ENCODE results near the gene BCL11A. TPM values are rescaled to one million over a fixed set of nuclear protein-coding genes. Genes with fewer than 3 reads are reported as not detected.

Gene BCL11A
- total RNA-seq, 2 experiments from 2014 or later = 2.3 to 3.3 TPM

DNA sequence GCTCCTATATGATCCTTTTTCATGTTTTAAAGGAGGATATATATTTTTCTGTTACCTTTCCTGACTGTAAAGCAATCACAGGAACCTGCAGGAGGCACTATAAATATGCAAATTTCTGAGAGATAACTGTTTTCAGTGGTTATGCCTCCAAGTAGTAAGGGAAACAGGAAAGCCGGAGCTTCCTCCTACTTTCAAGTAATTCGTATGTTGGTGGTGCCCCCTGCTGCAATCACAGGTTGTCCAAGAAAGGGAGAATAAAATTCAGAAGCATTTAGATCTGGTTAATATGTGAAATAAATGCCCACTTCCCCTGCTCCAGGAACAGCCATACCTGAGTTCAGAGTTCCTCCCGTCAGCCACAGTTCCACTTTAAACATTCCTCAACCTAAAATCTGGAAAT is 12.0 kb upstream of the BCL11A start:
- intact Hi-C loops (cut with DNase I, micrococcal nuclease) = no loop called here
- Histone ChIP-seq H3K4me3 (ENCODE audit: low read length) (no peak overlapping the region), H3K9me3 (ENCODE audit: control insufficient read depth in 1 of 2, insufficient read depth in 1 of 2, low read length in 2 of 2) (no peaks in the 10 kb centered on the region), H3K4me1 (ENCODE audit: insufficient read depth, low read length) (peaks cover 15% of the 10 kb centered on the region), H3K27me3 (ENCODE audit: control insufficient read depth in 1 of 2, insufficient read depth in 2 of 2, low read length in 2 of 2) (peaks cover 34 to 67% of the 10 kb centered on the region in 2 experiments), H3K27ac (ENCODE audit: low read depth in 1 of 2, low read length in 2 of 2) (no peak overlapping the region), H3K36me3 (ENCODE audit: insufficient read depth, low read length) (no peaks in the 10 kb centered on the region)
- TF ChIP-seq, protein P1, sequence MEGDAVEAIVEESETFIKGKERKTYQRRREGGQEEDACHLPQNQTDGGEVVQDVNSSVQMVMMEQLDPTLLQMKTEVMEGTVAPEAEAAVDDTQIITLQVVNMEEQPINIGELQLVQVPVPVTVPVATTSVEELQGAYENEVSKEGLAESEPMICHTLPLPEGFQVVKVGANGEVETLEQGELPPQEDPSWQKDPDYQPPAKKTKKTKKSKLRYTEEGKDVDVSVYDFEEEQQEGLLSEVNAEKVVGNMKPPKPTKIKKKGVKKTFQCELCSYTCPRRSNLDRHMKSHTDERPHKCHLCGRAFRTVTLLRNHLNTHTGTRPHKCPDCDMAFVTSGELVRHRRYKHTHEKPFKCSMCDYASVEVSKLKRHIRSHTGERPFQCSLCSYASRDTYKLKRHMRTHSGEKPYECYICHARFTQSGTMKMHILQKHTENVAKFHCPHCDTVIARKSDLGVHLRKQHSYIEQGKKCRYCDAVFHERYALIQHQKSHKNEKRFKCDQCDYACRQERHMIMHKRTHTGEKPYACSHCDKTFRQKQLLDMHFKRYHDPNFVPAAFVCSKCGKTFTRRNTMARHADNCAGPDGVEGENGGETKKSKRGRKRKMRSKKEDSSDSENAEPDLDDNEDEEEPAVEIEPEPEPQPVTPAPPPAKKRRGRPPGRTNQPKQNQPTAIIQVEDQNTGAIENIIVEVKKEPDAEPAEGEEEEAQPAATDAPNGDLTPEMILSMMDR (IDR thresholded peaks at IDR 0.05) = peak; percentile 25
- DNase-seq = peak in 3 of 14 experiments; percentile 13 to 32 (median 22)
- H3K4me1 Mint-ChIP-seq (ENCODE audit: low read depth) = no peaks in the 10 kb centered on the region
- peak; percentile 37 for ATAC-seq (ENCODE audit: poor library complexity)
- no peaks in the 10 kb centered on the region for H3K36me3 Mint-ChIP-seq (ENCODE audit: low read depth)
- H3K4me3 Mint-ChIP-seq = no peak overlapping the region
- H3K27ac Mint-ChIP-seq = no peak overlapping the region
- H3K9me3 Mint-ChIP-seq = no peaks in the 10 kb centered on the region
- CTCF ChIA-PET = no interaction called here
- POLR2A ChIA-PET = no interaction called here
- peaks cover 38% of the 10 kb centered on the region for H3K27me3 Mint-ChIP-seq

DNA sequence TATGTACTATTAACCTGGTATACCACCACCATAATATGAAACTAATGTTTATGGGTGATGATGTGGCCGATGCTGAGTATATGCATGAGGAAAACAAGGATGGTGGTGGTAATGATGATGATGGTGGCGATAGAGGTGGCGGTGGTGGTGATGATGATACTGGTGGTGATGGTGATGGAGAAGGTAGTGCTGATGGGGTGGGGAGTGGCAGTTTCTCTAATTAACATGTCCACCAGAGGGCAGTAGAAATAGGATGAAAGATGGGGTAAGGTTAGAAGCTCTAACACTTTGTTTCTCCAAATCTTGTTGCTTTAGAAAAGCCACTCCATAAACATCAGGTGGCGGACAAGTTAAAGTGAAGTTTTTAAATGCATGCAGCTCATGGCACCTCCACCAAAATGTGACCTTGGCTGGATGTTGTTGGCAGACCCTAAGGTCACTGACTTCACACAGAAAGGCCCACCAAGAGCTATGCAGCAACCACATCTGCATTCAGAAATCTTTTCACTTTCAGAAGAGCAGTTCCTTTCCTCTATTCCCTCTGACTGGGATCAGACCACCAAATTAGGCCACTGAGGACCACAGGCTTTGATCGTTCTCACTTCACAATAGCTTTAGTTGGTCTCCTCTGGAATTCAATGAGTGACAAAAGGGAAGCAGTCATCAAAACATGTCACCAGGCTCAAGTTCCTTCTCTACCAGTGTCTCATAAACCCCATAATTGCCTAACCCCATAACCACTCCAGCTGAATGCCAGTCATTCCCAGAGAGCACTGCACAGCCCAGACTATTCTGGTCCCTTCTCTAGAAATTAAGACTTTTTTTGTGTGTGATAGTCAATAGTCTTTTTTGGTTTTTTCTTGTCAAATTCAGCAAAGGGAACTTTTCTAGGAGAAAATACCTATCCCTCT is 7.5 kb upstream of the BCL11A start:
- peak in 3 of 14 experiments; percentile 38 to 59 (median 53) for DNase-seq
- POLR2A ChIA-PET = no interaction called here

DNA sequence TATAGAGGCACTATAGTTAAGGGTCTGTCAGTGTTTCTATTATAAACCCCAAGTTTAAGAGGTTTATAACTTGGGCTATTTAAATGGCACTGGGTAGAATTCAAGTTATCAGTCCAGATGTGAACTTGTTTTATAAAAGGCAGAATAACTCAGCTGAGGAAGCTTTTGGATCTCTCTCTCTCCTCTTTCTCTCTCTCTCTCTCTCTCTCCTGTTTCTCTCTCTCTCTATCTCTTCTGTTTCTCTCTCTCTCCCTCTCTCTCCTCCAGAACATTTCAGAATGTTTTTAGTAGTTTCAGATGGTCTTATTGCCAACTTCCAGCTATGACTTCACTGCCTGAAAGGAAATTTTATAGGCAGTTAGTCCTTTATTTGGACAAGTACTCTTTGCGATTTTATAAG is 6.4 kb upstream of the BCL11A start:
- ChIA-PET POLR2A (no interaction called here), CTCF (interaction anchor here (1.4 kb wide), 1 partner anchor 22 kb away, joined by 4 read pairs; no protein-coding TSS in a partner anchor)
- TF ChIP-seq, protein P1 (IDR thresholded peaks at IDR 0.05) = no peak
- peaks cover 81% of the 10 kb centered on the region for H3K27me3 Mint-ChIP-seq
- H3K4me1 Mint-ChIP-seq (ENCODE audit: low read depth) = peaks cover 28% of the 10 kb centered on the region
- H3K4me3 Mint-ChIP-seq = no peak overlapping the region
- H3K4me3 ChIP-seq (ENCODE audit: low read length) = no peak overlapping the region
- H3K27ac ChIP-seq (ENCODE audit: low read depth in 1 of 2, low read length in 2 of 2) = no peak overlapping the region
- peaks cover 0 to 11% of the 10 kb centered on the region in 2 experiments for H3K9me3 ChIP-seq (ENCODE audit: control insufficient read depth in 1 of 2, insufficient read depth in 1 of 2, low read length in 2 of 2)
- H3K27ac Mint-ChIP-seq = no peak overlapping the region
- H3K9me3 Mint-ChIP-seq = no peaks in the 10 kb centered on the region
- ATAC-seq (ENCODE audit: poor library complexity) = no peak
- no peaks in the 10 kb centered on the region for H3K36me3 Mint-ChIP-seq (ENCODE audit: low read depth)
- peaks cover 30 to 56% of the 10 kb centered on the region in 2 experiments for H3K27me3 ChIP-seq (ENCODE audit: control insufficient read depth in 1 of 2, insufficient read depth in 2 of 2, low read length in 2 of 2)
- DNase-seq = no peak
- peaks cover 24% of the 10 kb centered on the region for H3K4me1 ChIP-seq (ENCODE audit: insufficient read depth, low read length)
- no peaks in the 10 kb centered on the region for H3K36me3 ChIP-seq (ENCODE audit: insufficient read depth, low read length)
- intact Hi-C loops (cut with DNase I, micrococcal nuclease) = loop anchor here (5.0 to 10.0 kb wide), 4 partner anchors 673 to 1535 kb away; no protein-coding TSS in a partner anchor

More for the DNA sequence above, 7.5 kb upstream of the BCL11A start:
- intact Hi-C loops (cut with DNase I, micrococcal nuclease) = loop anchor here in 1 of 2 experiments (5.0 kb wide), 1 partner anchor 1259 kb away; no protein-coding TSS in a partner anchor
- H3K4me3 ChIP-seq (ENCODE audit: low read length) = no peak overlapping the region
- peaks cover 20 to 58% of the 10 kb centered on the region in 2 experiments for H3K27me3 ChIP-seq (ENCODE audit: control insufficient read depth in 1 of 2, insufficient read depth in 2 of 2, low read length in 2 of 2)
- H3K9me3 Mint-ChIP-seq = no peaks in the 10 kb centered on the region
- H3K9me3 ChIP-seq (ENCODE audit: control insufficient read depth in 1 of 2, insufficient read depth in 1 of 2, low read length in 2 of 2) = peaks cover 0 to 7% of the 10 kb centered on the region in 2 experiments
- CTCF ChIA-PET = interaction anchor here (1.1 to 1.5 kb wide), 2 partner anchors 10 to 21 kb away, joined by 3 to 6 read pairs; no protein-coding TSS in a partner anchor
- peak; percentile 58 for ATAC-seq (ENCODE audit: poor library complexity)
- H3K4me3 Mint-ChIP-seq = no peak overlapping the region
- H3K36me3 ChIP-seq (ENCODE audit: insufficient read depth, low read length) = no peaks in the 10 kb centered on the region
- no peak overlapping the region for H3K27ac ChIP-seq (ENCODE audit: low read depth in 1 of 2, low read length in 2 of 2)
- no peak overlapping the region for H3K27ac Mint-ChIP-seq
- TF ChIP-seq, protein P1 (IDR thresholded peaks at IDR 0.05) = peak; percentile 58
- peaks cover 73% of the 10 kb centered on the region for H3K27me3 Mint-ChIP-seq
- H3K4me1 Mint-ChIP-seq (ENCODE audit: low read depth) = peaks cover 17% of the 10 kb centered on the region
- H3K4me1 ChIP-seq (ENCODE audit: insufficient read depth, low read length) = peaks cover 13% of the 10 kb centered on the region
- no peaks in the 10 kb centered on the region for H3K36me3 Mint-ChIP-seq (ENCODE audit: low read depth)

All from CD4-positive, alpha-beta T cell (primary cell).